Activated naive CD4-positive, alpha-beta T cell treated with anti-CD3 and anti-CD28 coated beads, Interleukin-2, amount 50 U/mL, for 24 hours (primary cell): ENCODE measurements around the gene EYA2.

ENCODE experiments used
- H3K27ac Mint-ChIP-seq: one replicate; pipeline ENCODE4 v1.8.0; 2021; ENCODE audit warnings: mild to moderate bottlenecking, mixed read lengths
- H3K27me3 Mint-ChIP-seq: one replicate; pipeline ENCODE4 v1.8.0; 2021; ENCODE audit warnings: mixed read lengths
- H3K36me3 Mint-ChIP-seq: one replicate; pipeline ENCODE4 v1.8.0; 2021; ENCODE audit warnings: mixed read lengths
- H3K4me1 Mint-ChIP-seq: one replicate; pipeline ENCODE4 v1.8.0; 2021; ENCODE audit warnings: mixed read lengths
- H3K4me3 Mint-ChIP-seq: one replicate; pipeline ENCODE4 v1.8.0; 2021; ENCODE audit warnings: mild to moderate bottlenecking, mixed read lengths
- H3K9me3 Mint-ChIP-seq: one replicate; pipeline ENCODE4 v1.8.0; 2021; ENCODE audit warnings: mixed read lengths

The EYA2 gene

DNA sequence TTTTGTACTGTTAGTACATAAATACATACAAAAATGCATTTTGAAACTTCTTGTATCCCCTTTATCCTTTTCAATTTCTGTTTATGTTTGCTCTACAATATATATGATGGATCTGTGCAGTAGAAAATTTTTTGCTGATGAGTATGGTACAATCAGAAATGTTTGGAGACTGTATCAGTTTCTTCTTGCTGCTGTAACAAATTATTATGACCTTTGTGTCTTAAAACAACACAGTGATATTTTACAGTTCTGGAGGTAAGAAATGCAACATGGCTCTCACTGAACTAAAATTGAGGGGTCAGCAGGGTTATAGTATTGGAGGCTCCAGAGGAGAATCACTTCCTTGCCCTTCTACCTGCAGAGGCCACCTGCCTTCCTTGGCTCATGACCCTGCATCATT is 184.4 kb downstream of the EYA2 start:
- Mint-ChIP-seq H3K27me3 (peaks cover 20% of the 10 kb centered on the region), H3K4me1 (no peaks in the 10 kb centered on the region), H3K9me3 (peaks cover 9% of the 10 kb centered on the region), H3K36me3 (no peaks in the 10 kb centered on the region), H3K27ac (no peak overlapping the region), H3K4me3 (no peak overlapping the region)

DNA sequence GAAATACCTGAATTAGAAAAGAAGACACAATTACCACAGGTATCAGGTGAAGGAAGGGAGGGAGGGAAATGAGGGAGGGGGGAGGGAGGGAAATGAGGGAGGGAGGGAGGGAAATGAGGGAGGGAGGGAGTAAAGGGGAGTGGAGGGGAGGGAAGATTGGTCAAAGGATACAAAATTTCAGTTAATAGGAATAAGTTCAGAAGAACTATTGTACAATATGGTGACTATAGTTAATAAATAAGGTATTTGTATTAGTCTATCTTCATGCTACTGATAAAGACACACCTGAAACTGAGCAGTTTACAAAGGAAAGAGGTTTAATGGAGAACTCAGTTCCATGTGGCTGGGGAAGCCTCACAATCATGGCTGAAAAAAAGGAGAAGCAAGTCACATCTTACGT is 185.7 kb downstream of the EYA2 start:
- no peak overlapping the region for H3K27ac Mint-ChIP-seq
- H3K4me1 Mint-ChIP-seq: no peaks in the 10 kb centered on the region
- H3K36me3 Mint-ChIP-seq: no peaks in the 10 kb centered on the region
- no peak overlapping the region for H3K4me3 Mint-ChIP-seq
- H3K9me3 Mint-ChIP-seq: peaks cover 9% of the 10 kb centered on the region
- peaks cover 19% of the 10 kb centered on the region for H3K27me3 Mint-ChIP-seq

DNA sequence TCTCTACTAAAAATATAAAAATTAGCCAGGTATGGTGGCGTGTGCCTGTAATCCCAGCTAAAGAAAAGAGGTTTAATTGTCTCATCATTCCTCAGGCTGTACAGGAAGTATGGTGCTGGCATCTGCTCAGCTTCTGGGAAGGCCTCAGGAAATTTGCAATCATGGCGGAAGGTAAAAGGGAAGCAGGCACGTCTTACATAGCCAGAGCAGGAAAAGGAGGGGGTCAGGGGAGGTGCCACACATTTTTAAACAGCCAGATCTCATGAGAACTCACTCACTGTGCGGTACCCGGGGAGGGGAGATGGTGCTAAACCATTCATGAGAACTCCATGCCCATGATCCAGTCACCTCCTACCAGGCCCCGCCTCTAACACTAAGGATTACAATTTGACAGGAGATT is 191.7 kb downstream of the EYA2 start:
- H3K4me1 Mint-ChIP-seq: no peaks in the 10 kb centered on the region
- H3K36me3 Mint-ChIP-seq: no peaks in the 10 kb centered on the region
- H3K9me3 Mint-ChIP-seq: no peaks in the 10 kb centered on the region
- H3K4me3 Mint-ChIP-seq: no peak overlapping the region
- H3K27me3 Mint-ChIP-seq: peaks cover 5% of the 10 kb centered on the region
- H3K27ac Mint-ChIP-seq: no peak overlapping the region

DNA sequence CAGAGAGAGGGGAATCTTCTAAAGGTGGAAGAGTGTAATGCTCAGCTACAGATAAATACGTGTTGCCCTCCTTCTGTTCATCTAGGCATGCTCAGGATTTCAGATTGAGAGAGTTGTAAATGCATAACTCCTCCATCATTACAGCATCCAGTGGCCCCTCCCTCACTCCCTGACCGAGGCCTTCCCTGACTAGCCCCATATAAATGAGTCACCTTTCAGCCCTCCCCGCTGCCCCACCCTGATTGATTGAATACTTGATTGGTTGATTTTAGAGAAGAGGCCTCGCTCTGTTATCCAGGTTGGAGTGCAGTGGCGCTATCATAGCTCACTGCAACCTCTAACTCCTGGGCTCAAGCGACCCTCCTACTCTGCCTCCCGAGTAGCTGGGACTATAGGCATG is 193.7 kb downstream of the EYA2 start:
- peaks cover 1% of the 10 kb centered on the region for H3K27me3 Mint-ChIP-seq
- H3K9me3 Mint-ChIP-seq: no peaks in the 10 kb centered on the region
- H3K36me3 Mint-ChIP-seq: no peaks in the 10 kb centered on the region
- H3K27ac Mint-ChIP-seq: no peak overlapping the region
- no peak overlapping the region for H3K4me3 Mint-ChIP-seq
- H3K4me1 Mint-ChIP-seq: no peaks in the 10 kb centered on the region

DNA sequence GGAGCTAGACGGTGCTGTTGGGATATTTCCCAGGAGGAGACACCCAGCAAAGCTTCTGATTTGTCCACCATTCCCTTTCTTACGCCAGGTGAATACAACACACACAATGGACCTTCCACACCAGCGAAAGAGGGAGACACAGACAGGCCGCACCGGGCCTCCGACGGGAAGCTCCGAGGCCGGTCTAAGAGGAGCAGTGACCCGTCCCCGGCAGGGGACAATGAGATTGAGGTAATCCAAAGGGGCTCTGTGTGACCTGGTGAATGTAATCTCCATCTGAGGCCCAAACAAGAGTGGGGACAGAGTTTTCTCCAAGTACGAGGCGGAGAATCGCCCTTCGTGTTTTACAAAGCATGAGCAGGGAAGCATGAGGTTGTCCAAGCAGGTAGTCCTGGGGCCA is 194.5 kb downstream of the EYA2 start:
- Mint-ChIP-seq H3K4me3 (no peak overlapping the region), H3K36me3 (no peaks in the 10 kb centered on the region), H3K27ac (no peak overlapping the region), H3K27me3 (no peaks in the 10 kb centered on the region), H3K4me1 (no peaks in the 10 kb centered on the region), H3K9me3 (no peaks in the 10 kb centered on the region)

DNA sequence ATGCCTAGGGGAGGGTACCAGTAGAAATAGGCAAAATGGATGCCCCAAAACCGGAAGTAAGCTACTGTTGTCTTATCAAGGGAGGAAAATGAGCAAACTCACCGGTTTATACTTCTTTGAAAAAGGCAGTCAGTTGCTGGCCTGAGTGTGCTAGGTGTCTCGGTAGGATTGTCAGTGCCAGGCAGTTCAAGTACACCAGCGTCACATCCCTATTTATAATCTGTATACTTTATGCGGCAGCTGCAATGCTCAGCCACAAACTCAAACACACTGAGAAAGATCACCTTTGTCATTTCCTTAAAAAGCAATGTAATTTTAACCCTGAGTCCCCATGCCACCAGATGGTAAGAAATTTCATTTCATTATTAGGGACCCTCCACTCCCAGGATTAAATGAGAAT is 196.2 kb downstream of the EYA2 start:
- peaks cover 3% of the 10 kb centered on the region for H3K27me3 Mint-ChIP-seq
- no peaks in the 10 kb centered on the region for H3K4me1 Mint-ChIP-seq
- H3K9me3 Mint-ChIP-seq: no peaks in the 10 kb centered on the region
- no peaks in the 10 kb centered on the region for H3K36me3 Mint-ChIP-seq
- no peak overlapping the region for H3K27ac Mint-ChIP-seq
- no peak overlapping the region for H3K4me3 Mint-ChIP-seq

DNA sequence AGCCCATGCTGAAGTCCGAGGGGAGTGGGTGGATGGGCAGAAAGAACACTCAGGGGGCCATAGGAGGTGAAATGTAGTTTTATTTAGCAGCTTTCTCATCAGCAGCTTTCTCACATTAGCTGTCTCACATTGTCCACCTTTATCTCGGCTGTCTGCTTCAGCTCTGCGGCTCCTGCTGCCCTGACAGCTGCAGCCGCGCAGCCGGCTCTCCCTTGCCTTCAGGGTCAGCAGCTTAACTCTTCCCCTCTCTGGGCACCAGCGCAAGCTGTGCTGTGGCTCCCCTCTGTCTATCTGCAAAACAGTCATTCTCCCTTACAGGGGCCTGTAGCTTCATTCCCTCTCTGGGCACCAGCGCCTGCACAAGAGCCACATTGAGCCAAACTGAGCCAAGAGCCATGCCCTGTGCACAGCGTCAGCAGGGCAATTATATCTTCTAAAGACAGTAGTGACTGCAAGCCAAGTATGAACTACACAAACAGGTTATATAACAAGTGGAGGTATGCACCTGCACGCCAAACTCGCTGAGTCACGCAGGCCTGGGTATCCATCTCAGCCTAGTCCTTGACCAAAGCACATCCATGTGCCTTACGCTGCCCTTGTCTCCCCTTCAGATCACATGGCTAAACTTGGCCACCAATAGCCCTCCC is 198.8 kb downstream of the EYA2 start:
- no peak overlapping the region for H3K4me3 Mint-ChIP-seq
- no peak overlapping the region for H3K27ac Mint-ChIP-seq
- H3K4me1 Mint-ChIP-seq: no peaks in the 10 kb centered on the region
- no peaks in the 10 kb centered on the region for H3K36me3 Mint-ChIP-seq
- H3K27me3 Mint-ChIP-seq: peaks cover 5% of the 10 kb centered on the region
- H3K9me3 Mint-ChIP-seq: no peaks in the 10 kb centered on the region

DNA sequence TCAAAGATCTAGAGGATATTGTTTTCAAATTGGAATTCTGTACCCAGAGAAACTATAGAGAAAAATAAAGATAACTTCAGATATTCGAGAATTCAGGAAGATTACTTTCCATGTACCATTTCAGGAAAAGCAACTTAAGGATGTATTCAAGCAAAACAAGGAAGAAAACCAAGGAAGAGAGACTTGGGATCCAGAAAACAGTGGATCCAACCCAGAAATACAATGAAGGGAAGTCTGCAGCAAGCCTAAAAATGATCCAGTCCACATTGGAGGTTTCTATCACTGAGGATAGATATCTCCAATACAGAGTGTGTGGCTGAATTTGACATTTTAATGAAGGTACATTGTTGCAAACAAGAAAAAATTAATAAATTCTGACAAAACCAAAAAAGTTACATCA is 201.0 kb downstream of the EYA2 start:
- Mint-ChIP-seq H3K36me3 (no peaks in the 10 kb centered on the region), H3K4me3 (no peak overlapping the region), H3K9me3 (no peaks in the 10 kb centered on the region), H3K27ac (no peak overlapping the region), H3K27me3 (peaks cover 10% of the 10 kb centered on the region), H3K4me1 (no peaks in the 10 kb centered on the region)

DNA sequence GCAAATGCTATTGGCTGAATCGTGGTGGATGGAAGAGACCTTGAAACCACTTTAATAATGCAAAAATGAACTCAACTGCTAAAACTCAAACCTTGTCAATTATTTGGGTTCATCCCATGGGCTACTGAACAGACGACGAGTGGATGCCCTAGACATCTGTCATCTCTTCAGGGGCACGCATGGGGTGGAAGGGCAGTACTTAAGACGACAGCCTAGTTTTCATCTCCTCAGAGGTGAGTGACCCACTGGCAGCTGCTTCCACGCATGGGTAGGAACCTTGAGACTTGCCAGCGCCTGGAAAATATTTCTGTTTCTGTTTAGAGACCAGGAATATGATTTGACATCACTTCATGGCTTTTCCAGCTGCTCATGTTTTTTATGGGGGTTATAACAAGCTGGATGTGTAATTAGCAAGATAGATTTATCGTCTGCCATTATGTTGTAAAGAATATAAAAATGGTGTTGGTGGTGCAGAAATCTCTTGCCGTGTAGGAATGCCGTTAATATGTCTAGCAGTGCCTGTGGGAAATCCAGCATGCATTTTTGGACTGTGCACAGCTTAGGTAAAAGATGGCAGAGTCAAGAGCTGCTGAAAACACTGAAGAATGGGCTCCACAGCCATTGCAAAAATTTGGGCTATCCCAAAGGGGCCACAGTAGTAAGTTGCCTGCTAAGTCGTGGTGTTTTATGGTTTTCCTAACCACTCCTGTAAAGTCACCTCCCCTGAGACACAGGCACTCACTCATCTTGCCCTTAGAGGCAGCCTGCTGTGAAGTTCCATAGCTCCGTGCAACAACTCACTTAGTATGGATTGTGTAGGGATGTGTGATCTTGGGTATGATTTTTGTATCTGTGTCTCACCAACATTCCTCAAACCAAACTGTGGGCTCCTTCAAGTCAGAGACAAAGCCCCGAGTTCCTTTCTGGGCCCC is 203.3 kb downstream of the EYA2 start:
- H3K36me3 Mint-ChIP-seq: no peaks in the 10 kb centered on the region
- no peaks in the 10 kb centered on the region for H3K4me1 Mint-ChIP-seq
- no peak overlapping the region for H3K27ac Mint-ChIP-seq
- H3K4me3 Mint-ChIP-seq: no peak overlapping the region
- peaks cover 10% of the 10 kb centered on the region for H3K27me3 Mint-ChIP-seq
- H3K9me3 Mint-ChIP-seq: no peaks in the 10 kb centered on the region

DNA sequence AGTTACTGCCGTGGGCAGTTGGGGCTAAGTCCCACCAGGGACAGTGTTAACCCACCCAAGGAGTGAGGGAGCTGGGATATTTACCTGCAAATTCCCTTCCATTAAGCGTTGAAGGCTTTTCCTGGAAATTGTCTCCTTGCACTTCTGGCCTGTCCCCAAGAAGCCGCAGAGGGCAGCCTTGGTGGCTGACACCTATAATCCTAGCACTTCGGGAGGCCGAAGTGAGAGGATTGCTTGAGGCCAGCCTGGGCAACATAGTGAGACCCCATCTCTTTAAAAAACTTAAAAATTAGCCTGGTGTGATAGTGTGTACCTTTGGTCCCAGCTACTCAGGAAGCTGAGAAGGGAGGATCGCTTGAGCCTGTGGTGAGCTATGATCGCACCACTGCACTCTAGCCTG is 204.4 kb downstream of the EYA2 start:
- H3K27ac Mint-ChIP-seq: no peak overlapping the region
- peaks cover 12% of the 10 kb centered on the region for H3K27me3 Mint-ChIP-seq
- no peaks in the 10 kb centered on the region for H3K36me3 Mint-ChIP-seq
- no peaks in the 10 kb centered on the region for H3K4me1 Mint-ChIP-seq
- H3K4me3 Mint-ChIP-seq: no peak overlapping the region
- H3K9me3 Mint-ChIP-seq: no peaks in the 10 kb centered on the region

DNA sequence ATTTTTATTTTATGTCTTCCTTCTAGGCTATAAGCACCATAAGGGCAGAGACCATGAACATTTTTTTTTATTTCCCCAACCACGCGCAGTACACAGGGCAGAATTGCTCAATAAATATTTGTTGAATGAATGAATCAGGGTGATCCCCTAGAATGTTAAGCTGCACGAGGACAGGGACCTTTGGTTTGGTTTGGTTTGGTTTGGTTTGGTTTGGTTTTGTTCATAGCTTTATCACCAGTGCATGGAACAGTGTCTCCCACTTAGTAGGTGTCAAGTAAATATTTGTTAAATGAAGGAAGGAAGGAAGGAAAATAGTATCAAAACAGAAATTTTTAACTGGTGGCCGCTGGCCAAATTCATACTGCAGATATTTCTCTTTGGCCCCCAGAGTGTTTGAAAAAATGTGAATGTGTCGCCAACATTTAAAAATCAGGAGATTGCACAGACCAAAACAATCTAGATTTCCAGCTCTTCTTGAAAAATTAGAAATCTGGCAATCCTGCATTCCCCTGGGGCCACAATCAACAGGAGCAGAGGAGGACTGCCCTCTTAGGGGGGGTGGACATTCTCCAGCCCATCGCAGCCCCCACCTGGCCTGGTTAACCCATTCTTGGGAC is 205.3 kb downstream of the EYA2 start:
- no peak overlapping the region for H3K4me3 Mint-ChIP-seq
- H3K27ac Mint-ChIP-seq: no peak overlapping the region
- H3K4me1 Mint-ChIP-seq: no peaks in the 10 kb centered on the region
- peaks cover 10% of the 10 kb centered on the region for H3K27me3 Mint-ChIP-seq
- H3K36me3 Mint-ChIP-seq: no peaks in the 10 kb centered on the region
- no peaks in the 10 kb centered on the region for H3K9me3 Mint-ChIP-seq

DNA sequence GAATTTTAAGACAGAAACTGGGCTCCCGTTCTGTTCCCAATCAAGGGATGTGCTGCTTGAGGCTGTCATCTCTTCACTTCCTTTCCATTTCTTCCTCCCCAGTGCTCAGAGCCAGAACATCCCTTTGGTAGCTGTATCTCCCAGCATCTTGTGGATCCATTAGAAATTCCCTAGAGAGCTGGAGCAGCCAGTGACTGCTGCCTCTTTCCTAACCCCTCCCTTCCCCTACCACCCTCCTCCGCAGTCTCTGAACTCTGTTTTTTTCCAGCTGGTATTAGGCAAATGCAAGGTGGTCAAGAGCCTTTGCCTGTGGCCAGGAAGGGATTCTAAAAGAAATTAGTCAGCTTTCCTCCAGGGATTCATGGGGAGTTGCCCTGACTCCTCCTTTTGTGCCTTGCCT is 208.0 kb downstream of the EYA2 start:
- Mint-ChIP-seq H3K4me1 (no peaks in the 10 kb centered on the region), H3K36me3 (no peaks in the 10 kb centered on the region), H3K27ac (no peak overlapping the region), H3K27me3 (peaks cover 15% of the 10 kb centered on the region), H3K4me3 (no peak overlapping the region), H3K9me3 (no peaks in the 10 kb centered on the region)

DNA sequence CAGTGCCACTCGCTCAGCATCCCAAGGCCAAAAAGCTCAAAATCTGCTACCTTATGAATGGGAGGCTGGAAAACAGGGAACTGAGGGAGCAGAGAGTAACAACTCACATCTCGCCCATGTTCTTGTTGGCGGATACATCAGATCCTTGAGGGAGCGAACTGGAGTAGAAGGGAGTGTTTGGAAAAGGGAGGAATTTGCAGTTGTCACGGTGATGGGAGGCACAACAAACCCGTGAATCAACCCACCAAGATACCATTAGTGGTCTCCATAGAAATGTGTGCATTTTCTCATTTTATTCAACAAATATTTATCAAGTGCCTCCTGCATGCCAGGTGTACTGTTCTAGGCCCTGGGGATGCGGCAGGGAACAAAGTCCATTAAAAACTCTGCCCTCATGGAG is 212.1 kb downstream of the EYA2 start:
- Mint-ChIP-seq H3K27me3 (peaks cover 9% of the 10 kb centered on the region), H3K36me3 (no peaks in the 10 kb centered on the region), H3K27ac (no peak overlapping the region), H3K9me3 (no peaks in the 10 kb centered on the region), H3K4me3 (no peak overlapping the region), H3K4me1 (no peaks in the 10 kb centered on the region)

DNA sequence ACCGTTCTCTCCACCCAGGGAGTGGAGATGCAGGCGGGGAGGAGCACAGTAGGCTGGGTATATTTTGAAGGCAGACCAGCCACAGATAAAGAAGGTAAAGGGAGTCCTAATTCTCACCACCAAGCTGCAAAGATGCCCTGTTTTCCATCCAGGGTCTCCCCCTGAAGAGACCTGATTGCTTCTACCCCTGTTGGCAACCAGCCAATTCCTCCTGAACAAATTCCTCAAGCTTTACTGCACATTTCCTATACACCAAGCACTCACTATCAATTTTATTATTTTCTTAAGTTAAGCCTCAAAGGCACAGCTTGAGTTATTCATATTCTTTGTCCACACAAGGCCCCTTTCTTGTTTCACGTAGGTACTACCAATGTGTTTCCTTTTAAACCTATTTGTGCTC is 214.4 kb downstream of the EYA2 start:
- Mint-ChIP-seq H3K36me3 (no peaks in the 10 kb centered on the region), H3K27me3 (peaks cover 9% of the 10 kb centered on the region), H3K27ac (no peak overlapping the region), H3K4me3 (no peak overlapping the region), H3K9me3 (no peaks in the 10 kb centered on the region), H3K4me1 (no peaks in the 10 kb centered on the region)

DNA sequence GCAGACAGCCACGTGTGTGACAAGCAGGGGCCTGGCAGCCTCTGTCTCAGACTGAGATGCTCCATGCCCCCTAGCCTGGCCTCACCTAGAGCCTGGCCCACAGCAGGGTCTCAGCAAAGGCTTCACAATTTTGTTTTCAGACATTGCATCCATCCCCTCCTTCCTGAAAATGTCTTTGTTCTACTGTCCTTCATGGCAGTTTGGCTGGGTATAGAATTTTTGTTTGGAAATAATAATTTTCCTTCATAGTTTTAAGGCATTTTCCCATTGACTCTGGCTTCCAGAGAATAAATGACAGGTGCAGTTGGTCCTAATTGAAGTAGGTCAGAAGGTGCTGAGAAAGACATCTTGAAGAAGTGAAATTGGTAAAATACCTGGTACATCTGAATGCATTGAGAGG is 216.2 kb downstream of the EYA2 start:
- Mint-ChIP-seq H3K27me3 (peaks cover 2% of the 10 kb centered on the region), H3K9me3 (no peaks in the 10 kb centered on the region), H3K36me3 (no peaks in the 10 kb centered on the region), H3K27ac (no peak overlapping the region), H3K4me3 (no peak overlapping the region), H3K4me1 (no peaks in the 10 kb centered on the region)

DNA sequence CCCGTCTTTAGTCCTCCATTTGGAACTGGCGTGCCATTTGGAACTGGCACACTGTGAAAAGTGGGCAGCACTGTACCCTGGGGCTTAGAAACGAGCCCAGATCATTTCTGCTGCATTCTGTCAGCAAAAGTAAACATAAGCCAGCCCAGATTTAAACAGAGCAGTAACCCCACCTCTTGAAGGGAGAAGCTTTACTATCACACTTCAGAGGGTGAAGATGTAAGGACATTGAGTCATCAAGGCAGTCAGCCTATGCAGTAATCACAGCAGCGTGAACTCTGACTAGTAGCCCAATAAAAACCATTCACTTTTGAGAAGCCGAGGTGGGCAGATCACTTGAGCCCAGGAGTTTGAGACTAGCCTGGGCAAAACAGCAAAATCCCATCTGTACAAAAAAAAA is 216.9 kb downstream of the EYA2 start:
- Mint-ChIP-seq H3K27ac (no peak overlapping the region), H3K27me3 (peaks cover 2% of the 10 kb centered on the region), H3K4me1 (no peaks in the 10 kb centered on the region), H3K36me3 (no peaks in the 10 kb centered on the region), H3K9me3 (no peaks in the 10 kb centered on the region), H3K4me3 (no peak overlapping the region)
